Measurements from ENCODE around the gene SIRT7. TPM values are rescaled to one million over a fixed set of nuclear protein-coding genes. Genes with fewer than 3 reads are reported as not detected.
"Not testable (repeated sequence)": the region's sequence is repeated elsewhere in the genome, so short reads cannot be mapped to it uniquely, and the experiment has no call there.

The SIRT7 gene
- total RNA-seq, 4 donors from 2014 or later, result 0.77 to 87.1 (median 14.6) TPM

- peaks cover 0 to 13% of the 10 kb centered on the region in 2 donors for H3K4me1 ChIP-seq
- H3K4me3 ChIP-seq, result no peak overlapping the region
- no peaks in the 10 kb centered on the region for H3K9me3 ChIP-seq
- no peak for DNase-seq
- intact Hi-C loops (cut with DNase I; ENCODE audit: low total_unique reads), result no loop called here
- H3K27ac ChIP-seq, result no peak overlapping the region
- no peaks in the 10 kb centered on the region for H3K36me3 ChIP-seq
- H3K27me3 ChIP-seq, result peaks cover 17 to 24% of the 10 kb centered on the region in 2 donors
- TF ChIP-seq POLR2A (IDR thresholded peaks at IDR 0.05) (no peak), CTCF (IDR thresholded peaks at IDR 0.05) (no peak)
Observed at GRCh38 chr17:81955756-81956544, 38.0 kb upstream of the SIRT7 start.

GRCh38 chr17:81955058-81955681, 37.2 kb upstream of the SIRT7 start:
- no peak for TF ChIP-seq CTCF (IDR thresholded peaks at IDR 0.05)
- no peak for TF ChIP-seq POLR2A (IDR thresholded peaks at IDR 0.05)
- Histone ChIP-seq H3K4me3 (no peak overlapping the region), H3K4me1 (peaks cover 0 to 5% of the 10 kb centered on the region in 2 donors), H3K27ac (no peak overlapping the region), H3K36me3 (no peaks in the 10 kb centered on the region), H3K9me3 (no peaks in the 10 kb centered on the region), H3K27me3 (peaks cover 12 to 20% of the 10 kb centered on the region in 2 donors)
- no peak for DNase-seq
- intact Hi-C loops (cut with DNase I; ENCODE audit: low total_unique reads), result no loop called here

DNA sequence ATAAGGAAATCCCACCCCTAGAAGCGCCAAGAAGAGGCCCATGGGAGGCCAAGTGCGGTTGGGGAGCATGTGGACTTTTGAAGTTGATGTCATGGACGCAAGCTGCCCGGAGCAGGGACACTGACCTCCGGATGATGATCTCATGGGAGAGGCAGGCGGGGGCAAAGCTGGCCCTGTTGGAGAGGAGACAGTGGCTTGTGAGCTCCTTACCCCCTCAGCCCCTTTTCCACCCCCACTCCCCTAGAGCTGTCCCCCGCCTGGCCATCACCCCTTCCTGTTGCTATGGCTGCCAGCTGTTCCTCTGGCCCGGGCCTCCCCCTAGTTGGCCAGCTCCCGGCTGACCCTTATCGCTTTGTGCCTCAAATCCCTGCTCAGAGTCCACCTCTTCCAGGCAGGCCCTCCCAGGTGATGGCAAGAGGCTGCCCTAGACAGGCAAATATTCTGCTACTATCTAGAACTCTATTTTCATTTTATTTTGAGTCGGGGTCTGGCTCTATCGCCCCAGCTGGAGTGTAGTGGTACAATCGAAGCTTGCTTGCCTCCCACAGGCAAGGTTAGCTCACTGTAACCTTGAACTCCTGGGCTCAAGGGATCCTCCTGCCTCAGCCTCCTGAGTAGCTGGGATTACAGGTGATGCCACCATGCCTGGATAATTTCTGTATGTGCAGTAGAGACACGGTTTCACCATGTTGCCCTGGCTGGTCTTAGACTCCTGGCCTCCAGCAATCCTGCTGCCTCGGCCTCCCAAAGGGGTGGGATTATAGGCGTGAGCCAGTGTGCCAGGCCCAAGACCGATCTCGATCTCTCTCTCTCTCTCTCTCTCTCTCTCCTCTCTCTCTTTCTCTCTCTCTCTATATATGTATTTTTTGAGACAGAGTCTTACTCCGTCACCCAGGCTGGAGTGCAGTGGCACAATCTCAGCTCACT, 36.4 kb upstream of the SIRT7 start:
- no peaks in the 10 kb centered on the region for H3K36me3 ChIP-seq
- H3K4me1 ChIP-seq, result no peaks in the 10 kb centered on the region
- peaks cover 5 to 16% of the 10 kb centered on the region in 2 donors for H3K27me3 ChIP-seq
- DNase-seq, result no peak
- intact Hi-C loops (cut with DNase I; ENCODE audit: low total_unique reads), result no loop called here
- no peak overlapping the region for H3K4me3 ChIP-seq
- no peaks in the 10 kb centered on the region for H3K9me3 ChIP-seq
- TF ChIP-seq CTCF (IDR thresholded peaks at IDR 0.05) (no peak), POLR2A (IDR thresholded peaks at IDR 0.05) (no peak)
- no peak overlapping the region for H3K27ac ChIP-seq

DNA sequence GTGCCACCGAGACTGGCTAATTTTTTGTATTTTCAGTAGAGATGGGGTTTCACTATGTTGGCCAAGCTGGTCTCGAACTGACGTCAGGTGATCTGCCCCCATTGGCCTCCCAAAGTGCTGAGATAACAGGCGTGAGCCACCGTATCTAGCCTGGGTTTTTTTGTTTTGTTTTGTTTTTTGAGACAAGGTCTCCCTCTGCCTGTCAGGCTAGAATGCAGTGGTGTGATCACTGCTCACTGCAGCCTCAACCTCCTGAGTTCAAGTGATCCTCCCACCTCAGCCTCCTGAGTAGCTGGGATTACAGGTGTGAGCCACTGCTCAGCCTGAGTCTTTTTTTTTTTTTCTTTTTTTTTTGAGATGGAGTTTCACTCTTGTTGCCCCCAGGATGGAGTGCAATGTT, 35.5 kb upstream of the SIRT7 start:
- H3K4me1 ChIP-seq; intact Hi-C loops (cut with DNase I; ENCODE audit: low total_unique reads); H3K36me3 ChIP-seq; DNase-seq; H3K27ac ChIP-seq; H3K9me3 ChIP-seq; H3K4me3 ChIP-seq; H3K27me3 ChIP-seq: not testable (repeated sequence)

DNA sequence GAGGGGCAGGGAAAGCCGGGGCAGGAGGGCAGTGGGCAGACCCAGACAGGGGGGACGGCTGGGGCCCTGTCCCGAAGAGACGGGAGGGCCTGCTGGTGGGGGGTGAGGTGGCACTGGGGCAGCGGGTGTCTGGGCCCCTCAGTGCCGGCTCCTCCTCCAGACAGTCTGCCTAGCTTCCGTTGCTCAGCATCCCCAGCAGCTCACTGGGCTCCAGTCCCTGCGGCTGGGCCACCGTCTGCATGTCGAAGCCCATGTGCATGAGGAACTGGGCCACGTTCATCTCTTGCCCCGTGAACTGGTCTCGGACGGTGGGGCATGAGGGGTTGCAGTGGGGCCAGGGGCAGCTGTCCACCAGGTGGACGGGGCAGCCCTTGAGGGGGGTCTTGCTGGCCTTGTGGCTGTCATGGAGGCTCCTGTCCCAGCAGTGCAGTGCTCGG, 34.8 kb upstream of the SIRT7 start:
- peaks cover 0 to 2% of the 10 kb centered on the region in 2 donors for H3K27me3 ChIP-seq

More for the DNA sequence above, 34.8 kb upstream of the SIRT7 start:
- Histone ChIP-seq H3K27ac (no peak overlapping the region), H3K4me1 (no peaks in the 10 kb centered on the region), H3K4me3 (no peak overlapping the region), H3K36me3 (no peaks in the 10 kb centered on the region), H3K9me3 (no peaks in the 10 kb centered on the region)
- no peak for TF ChIP-seq POLR2A (IDR thresholded peaks at IDR 0.05)
- no peak for TF ChIP-seq CTCF (IDR thresholded peaks at IDR 0.05)
- intact Hi-C loops (cut with DNase I; ENCODE audit: low total_unique reads), result no loop called here
- DNase-seq, result no peak
